Left forelimb (tissue), 1 donor: Measurements from ENCODE around the gene MYO10.

Source experiments
- DNase-seq: peaks from one replicate; pipeline ENCODE4 v3.0.0-alpha.2; 2018; ENCODE audit warnings: low spot score

The MYO10 gene

DNA sequence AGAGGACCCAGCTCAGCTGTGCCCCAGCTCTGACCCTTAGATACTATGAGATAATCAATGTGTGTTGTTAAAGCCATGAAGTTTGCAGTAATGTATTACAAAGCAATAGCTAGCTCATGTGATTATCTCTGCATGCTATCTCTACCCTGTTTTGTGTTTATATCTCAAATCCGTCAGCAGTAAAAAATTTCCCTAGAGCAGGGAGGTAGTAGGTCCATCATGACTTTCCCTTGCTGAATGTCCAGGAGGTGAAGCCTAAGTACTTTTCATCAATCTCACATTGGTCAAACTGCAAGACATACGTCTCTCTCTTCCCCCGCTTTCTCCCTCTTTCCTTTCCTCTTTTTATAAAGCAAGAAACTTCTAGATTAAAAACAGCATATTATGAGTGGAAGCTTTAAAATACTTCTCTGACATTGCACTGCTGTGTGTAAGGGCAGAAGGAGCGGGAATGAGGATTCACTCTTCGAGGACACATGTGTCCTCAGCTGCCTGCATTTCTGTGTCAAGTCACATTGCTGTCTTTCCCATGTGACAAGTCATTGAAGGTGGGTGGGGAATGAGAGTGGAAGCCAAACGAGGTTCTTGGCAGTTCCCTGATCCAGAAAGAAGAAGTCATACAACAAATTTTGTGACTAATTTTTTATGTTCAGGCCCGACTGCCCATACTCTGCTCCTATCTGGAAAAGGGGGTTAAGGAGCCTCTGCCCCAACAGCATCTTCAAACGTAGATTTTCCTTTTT lies 226.2 kb downstream of the MYO10 start:
- no peak for DNase-seq

DNA sequence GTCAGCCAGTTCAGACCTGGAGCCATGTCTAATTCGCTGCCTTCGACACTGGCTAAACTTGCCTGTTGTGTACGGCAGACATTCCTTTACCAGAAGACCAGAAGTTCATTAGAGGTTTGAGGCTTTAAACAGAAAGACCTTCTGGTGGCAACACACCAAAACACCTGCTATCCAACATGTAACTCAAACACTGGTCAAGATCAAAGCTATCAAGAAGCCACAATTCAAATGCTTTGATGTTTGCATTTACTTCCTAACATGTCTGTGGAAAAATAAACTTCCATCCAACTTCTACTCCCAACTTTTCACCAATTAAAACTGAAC lies 228.3 kb downstream of the MYO10 start:
- no peak for DNase-seq

DNA sequence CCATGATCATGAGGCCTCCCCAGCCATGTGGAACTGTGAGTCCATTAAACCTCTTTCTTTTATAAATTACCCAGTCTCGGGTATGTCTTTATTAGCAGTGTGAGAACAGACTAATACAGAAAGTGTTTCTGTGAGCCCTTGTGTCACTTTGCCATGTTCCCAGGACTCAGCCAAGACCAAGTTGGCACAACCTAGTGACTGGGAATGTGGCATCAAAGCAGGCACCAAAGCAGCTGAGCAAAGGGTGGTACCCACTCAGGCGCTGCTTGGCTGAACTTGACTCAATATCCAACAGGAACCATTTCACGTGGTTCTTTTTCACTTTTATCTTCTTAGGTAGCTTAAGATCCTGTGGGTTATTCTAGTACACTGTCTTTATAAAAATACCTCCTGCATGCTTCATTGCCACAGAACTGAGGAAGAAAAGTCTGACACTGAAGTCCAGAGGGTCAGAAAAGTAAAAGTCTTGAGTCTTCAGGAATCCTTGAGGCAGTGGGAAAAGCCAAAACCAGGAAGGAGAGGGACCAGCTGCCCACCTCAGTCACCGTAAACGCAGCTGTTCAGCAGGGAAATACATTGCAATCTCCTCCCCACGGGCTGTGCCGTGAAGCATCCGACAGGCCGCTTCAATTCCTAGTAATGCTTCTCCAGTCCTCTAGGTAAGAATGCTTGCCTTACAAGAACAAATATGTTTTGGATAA lies 228.8 kb downstream of the MYO10 start:
- no peak for DNase-seq

DNA sequence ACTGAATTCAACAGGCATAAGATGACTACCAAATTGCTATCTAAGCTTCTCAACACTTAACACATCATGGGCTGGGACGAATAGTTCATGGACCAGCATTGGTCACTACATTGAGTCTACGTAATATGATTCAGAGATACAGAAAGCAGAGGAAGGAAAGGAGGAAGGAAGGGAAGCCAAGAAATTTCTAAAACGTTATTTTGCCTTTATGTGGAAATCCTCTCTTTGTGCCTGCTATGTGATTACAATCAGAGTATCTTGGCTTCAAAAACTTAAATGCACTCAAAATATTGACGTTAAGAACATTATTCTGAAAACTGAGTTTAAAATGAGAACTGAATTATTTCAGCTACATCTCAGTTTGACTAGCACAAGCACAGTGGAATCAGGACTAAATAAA lies 231.1 kb downstream of the MYO10 start:
- DNase-seq = no peak

DNA sequence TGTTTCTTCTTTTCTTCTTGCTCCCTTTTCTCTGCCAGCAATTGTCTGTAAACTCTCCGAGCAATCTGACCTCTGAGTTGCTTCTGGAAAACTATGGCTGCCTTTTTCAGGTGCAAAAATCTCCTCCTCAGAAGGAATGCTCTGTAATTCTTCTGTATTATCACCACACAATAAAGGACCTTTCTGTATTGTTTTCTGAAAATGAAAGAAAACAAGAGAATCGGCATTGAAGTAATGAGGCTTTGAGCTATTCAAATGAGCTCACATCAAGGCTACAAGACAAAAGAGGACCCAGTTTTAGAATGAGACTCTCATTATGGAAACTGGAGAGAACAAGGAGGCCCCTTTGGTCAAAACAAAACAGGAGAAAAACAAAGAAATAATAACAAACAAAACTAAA lies 233.1 kb downstream of the MYO10 start:
- DNase-seq = no peak

DNA sequence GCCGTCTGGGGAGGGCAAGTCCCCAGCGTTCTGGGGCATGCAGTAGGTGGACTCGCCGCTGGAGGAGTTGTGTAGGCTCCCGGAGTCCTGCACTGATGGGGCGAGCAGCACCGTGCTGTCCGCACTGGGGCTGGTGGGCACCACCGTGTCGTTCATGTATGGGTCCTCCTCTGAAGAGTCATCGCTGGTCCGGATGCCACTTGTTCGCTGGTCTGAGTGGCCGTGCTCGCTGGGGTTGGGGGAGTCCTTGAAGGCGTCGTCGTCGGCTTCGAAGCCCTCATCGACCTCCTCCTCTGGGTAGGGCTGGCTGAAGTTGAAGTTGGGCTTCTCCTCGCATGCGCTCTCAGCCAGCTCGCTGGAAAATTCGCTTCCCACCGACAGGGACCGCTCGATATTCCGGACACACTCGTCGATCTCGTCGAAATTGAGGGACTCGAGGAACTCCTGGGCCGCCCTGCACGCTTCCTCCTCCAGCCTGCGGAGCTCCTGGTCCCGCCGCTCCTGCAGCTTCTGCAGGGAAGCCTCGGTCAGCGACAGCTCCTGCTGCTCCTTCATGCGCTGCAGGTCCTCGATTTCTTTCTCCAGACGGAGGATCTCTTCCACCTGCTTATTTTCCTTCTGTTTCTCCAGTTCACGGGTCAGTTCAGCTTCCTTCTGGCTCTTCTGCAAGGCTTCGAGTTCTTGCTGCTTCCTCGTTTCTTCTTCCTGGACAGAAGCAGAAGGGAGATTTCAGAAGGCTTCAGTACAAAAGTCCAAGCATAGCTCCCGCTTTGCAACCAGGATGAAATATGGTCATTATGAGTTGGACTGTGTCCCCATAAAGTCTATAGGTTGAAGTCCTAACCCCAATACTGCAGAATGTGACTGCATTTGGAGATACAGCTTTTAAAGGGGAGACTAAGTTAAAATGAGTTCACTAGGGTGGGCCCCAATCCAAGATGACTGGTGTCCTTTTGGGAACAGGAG lies 234.7 kb downstream of the MYO10 start:
- DNase-seq = no peak

DNA sequence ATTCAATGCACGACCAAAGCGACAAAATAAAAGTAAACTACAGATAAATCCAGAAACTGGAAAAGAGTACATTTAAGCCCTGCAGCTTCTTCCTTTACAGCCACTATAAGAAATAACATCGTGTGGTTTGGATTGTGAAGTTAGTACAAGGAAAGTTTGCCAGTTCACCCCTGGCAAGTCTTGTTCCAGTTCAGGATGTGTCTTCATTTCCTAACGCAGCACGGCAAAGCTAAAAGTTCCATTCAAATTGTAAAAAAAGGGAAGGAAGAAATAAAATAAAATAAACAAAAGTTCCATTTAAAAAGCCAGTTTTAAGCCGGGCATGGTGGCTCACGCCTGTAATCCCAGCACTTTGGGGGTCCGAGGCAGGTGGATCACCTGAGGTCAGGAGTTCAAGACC lies 236.0 kb downstream of the MYO10 start:
- no peak for DNase-seq

DNA sequence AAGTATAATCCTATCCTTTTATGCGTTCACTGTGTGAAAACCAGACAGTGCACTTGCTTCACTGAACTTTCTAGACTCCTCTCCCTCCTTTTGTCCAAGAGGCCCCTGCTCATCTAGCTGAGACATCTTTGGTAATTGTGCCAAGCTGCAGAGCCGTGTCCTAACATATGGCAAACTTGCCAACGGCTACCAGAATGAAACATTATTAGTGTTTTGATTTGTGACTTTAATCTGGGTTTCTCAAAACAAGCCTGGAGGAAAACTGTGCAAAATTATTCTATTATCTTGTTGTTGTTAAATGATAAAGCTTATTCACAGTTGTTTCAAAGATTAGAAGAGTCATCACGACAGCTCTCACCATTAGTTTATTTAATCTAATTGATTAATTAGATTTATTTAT lies 240.3 kb downstream of the MYO10 start:
- DNase-seq = no peak

DNA sequence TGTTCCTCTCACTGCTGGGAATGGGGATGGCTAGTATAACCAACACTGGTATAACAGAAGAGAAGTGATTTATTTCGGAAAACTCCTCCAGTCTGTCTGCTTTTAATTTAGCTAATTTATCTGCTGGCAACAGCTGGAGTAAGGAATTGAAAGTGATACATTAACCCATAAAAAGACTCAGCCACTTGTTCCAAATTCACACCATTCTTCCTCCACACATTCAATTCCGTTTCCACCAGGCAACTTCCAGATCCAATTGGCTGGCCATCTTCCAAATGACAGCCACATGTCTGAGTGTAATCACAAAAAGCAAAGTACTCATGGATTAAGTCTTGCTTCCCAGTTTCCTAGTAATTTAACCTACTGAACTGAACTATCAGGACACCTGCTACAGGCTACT lies 242.2 kb downstream of the MYO10 start:
- no peak for DNase-seq

DNA sequence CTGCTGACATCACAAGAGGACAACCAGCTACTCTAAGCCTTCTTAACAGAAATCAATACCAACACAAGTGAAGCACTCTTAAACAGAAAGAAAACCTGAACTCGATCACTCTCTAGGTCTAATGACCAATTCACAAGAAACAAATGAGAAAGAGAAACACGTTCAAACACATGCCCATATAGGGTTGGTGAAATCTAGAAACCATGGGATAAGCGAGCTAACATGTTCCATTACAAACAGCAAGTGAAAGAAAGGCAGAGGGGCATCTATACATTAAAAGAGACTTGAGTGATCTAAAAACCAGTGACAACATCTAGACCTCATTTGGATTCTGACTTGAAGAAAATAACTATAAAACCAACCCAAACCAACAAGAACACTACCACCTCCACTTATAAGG lies 244.4 kb downstream of the MYO10 start:
- no peak for DNase-seq

DNA sequence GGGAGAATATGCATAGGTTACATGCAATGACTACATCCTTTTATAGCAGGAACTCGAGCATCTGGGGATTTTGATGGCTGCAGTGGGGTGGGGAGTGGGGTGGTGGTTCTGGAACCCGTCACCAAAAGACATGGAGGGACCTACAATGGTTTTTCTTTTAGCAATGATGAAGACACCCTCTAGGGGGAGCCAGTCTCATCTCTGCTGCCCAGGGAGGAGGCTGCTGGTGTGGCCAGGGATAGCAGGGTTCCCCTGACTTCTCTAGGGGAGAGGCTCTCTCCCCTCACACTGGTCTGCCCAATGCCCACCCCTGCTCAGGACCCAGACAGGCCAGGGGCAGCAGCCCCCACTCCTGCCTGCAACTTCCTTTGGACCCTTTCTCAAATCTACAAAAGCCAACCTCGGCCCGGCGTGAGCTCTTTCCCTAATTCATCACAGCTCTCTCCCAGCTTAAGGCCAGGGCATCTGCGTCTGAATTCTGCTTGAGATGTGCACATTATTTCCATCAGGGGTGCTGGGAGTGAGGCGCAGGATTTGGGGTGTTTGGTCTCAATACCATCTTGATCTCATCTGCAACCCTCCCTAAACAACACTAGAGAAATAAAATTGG lies 245.7 kb downstream of the MYO10 start:
- DNase-seq = no peak

DNA sequence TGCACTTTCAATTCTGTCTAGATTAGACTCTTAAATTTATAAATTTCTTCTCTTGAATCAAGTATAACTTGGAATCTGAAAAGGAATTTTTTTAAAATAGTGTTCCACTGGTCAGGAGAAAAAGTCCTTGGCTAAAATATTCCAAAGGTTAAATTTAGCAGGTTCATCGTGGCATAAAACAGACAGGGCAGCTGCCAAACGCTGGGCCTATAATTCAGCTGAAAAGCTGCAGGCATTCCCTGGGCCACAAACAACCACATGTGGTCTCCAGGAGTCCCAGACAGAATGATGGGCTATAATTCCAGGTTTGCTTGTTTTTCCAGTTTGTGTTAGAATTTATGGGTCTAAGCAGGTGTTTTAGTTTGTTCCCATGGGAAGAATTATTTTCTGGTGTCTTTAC lies 248.2 kb downstream of the MYO10 start:
- DNase-seq = no peak

DNA sequence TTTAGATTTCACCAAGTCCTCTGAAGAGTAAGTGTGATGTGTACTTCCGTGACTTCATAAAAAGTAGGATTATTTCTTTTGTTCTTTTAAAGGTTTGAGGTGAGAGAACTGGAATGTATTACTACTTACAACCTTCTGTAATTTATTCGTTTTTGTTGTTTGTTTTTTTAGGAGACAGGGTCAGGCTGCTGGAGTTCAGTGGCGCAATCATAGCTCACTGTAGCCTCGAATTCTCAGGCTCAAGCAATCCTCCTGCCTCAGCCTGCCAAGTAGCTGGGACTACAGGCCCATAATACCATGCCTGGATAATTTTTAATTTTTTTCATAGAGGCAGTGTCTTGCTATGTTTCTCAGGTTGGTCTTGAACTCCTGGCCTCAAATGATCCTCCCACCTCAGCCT lies 251.0 kb downstream of the MYO10 start:
- no peak for DNase-seq

DNA sequence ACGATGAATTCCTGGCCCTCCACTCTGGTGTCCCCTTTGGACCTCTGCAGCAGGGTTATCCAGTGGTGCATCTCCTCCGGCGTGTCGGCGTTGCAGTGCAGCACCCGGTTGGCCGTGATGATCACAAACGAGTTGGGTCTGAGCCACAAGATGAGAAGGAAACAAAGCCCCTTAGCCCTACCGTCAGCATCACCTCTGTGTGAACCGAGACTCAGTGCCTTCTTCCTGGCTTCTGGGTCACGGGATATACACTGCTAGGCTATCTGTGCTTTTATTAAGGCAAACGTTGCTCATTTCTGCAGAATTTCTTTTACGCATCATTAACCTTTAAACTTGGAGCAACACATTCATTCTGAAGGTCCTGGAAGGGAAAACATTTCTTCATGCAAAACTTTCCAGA lies 254.2 kb downstream of the MYO10 start:
- no peak for DNase-seq

DNA sequence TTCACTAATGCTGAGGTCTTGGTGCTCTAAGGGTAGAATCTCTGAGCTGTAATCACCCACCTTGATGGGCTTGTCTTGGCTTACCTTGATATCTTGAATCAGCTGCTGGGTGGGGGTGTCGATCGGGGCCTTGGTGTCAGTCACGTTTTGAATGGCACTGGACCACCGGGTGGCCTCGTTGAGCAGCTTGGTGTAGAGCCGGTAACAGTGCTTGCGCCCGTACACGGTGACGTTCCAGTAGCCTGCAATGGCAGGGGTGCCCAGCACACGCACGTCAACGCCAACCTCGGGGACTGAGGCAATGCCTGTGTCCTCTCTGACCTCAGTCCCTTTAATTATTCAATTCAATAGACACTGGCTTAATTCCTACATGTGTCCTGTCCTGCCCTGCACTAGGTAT lies 256.2 kb downstream of the MYO10 start:
- DNase-seq = no peak

DNA sequence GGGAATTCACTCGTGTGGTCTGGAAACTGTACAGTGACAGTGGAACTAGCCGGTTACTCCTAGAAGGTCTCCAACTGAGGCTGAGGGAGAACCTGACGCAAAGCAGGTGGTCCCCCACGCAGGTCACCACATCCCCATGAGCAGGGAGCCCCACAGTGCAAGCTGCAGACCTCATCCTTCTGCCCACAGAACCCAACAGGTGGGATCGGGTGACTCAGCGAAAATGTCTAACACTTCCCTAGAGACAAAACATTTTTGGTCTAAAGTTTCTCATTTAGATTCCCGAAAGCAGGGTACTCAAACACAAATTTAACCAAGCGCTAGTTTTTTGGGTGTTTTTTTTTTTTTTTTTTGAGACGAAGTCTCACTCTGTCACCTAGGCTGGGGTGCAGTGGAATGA lies 256.9 kb downstream of the MYO10 start:
- no peak for DNase-seq

DNA sequence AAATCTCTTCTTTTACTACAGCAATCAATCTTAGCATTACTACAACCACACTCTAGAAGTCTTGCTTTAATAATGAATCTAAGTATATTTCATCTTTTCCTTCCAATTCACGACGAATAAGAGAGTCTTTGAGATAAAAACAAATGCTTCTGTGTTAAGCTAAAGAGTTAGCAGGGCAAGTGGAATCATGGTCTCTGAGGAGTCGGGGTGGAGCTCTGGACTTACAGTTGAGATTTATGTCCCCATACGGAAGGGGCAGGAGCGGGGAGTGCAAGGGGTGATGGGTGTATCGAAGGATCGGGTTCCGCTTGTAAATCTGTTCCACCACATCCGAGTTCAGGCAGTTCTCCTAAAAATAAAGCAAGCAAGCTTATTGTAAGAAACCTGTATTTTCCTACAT lies 260.3 kb downstream of the MYO10 start:
- no peak for DNase-seq

DNA sequence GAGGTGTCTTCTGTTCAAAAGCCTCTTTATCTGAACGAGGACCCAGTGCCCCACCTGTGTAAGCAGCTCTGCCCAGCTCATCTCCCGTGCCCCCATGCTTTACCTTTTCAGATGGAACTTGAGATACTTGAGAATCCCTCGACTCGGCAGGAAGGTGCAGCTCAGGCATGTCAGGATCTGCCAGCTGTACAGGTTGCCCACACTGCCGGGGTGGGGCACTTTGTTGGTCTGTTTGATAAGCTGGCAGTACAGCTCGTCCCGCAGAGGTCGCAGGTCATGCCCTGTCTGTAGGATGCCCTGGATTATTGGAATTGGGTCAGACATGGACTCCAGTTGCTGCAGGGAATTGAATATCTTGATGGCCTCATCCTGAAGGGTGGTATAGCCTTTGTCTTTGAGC lies 261.3 kb downstream of the MYO10 start:
- no peak for DNase-seq

DNA sequence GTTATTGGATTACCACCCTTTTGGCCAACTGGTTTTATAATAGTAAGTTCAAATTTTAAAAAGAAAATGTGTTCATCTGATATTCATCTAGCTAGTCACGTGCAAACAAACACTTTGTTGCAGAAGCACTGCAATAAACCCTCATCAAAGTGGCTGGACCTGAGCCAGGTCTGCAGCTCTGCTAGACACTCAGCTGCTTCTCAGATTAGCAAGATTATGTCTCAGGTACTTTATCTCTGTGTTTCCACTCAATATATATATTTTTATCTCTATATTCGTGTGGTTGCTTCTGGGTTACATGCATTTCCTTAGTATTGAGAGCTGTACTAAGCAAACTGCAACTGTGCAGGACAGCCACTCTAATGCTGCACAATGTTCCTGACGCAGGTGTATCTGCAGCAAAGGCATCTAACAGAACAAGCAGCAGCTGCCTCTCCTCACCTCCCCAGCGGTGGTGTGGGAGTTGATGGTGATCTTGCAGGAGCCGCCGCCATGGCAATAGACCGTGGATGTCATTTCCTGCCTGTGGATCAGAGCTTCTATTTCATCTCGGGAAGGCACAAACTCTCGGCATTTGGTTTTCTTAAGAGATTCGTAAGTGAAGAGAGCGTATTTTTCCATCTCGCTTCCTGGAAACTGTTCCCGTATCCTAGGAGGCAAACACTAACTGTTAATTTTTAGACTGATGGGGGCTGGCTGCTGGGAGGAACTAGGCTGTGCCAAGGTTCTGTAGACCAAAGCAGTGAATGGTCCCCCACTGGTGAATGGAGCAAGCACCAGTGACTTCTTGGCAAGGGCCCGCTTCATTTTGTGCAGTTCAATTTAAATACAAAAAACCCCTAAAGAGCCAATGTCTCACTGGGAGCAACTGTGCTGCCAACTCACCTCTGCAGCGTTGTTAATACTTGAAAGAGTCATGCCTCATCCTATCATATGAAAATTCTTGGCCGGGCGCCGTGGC lies 262.6 kb downstream of the MYO10 start:
- DNase-seq = no peak

DNA sequence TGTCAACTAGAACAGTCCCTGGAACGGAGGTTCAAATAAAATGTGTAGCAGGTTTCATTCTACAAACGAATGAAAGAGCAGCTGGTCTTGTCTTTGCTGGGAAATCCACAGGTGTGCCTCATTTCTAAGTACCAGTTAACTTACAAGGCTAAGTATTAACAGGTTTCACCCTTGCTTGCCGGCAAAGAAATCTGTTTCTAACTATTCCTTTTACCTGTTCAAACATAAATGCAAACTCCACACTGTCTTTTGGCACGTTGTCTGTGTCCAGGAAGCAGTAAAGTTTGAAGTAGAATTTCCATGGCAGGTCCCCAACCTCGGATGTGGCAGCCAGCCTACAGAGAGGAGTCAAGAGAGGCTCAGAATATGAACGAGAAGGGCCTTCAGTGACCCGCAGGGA lies 264.9 kb downstream of the MYO10 start:
- no peak for DNase-seq

DNA sequence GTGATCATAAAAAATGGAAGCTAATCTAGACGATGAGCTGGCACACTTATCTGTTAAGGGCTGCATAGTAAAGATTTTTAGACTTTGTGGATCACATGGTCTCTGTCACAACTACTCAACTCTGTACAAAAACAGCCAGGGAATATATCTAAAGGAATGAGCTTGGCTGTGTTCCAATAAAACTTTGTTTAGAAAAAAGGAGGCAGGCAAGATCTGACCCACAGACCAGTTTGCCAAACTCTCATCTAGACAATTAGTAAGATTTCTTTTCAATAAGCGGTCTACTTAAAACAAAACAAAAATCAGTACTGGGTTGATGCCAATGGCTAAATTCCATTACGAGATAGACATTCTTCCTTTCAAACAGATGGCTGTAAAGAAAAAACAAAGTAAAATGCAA lies 266.3 kb downstream of the MYO10 start:
- DNase-seq = no peak
